Neural cell (in vitro differentiated cells): Measurements from ENCODE around the gene IYD. TPM values are rescaled to one million over a fixed set of nuclear protein-coding genes. Genes with fewer than 3 reads are reported as not detected.

Experiments used
- H2AFZ ChIP-seq: fragments of 200-600, 300-800 bp; sonication (generic), shearing (Covaris generic); 2 replicates; pipeline ENCODE4 v1.6.0; 2014; ENCODE audit warnings: low read depth, mild to moderate bottlenecking, antibody characterized with exemption, low read length, moderate library complexity
- H3F3A ChIP-seq: fragments of 200-600 bp; shearing (Covaris generic); 2 replicates; pipeline ENCODE4 v1.6.1; 2016; ENCODE audit warnings: mild to moderate bottlenecking, moderate library complexity, mixed read lengths, antibody characterized with exemption, low read length; ENCODE audit not compliant: insufficient read depth, poor library complexity, severe bottlenecking
- H3K27ac ChIP-seq: fragments of 200-600, 300-800 bp; sonication (generic), shearing (Covaris generic); 2 replicates; pipeline ENCODE4 v1.5.1; 2014; ENCODE audit warnings: mild to moderate bottlenecking, low read length, moderate library complexity
- H3K27me3 ChIP-seq: fragments of 300-800, 200-600 bp; sonication (generic), shearing (Covaris generic); 2 replicates; pipeline ENCODE4 v1.6.0; 2014; ENCODE audit warnings: mild to moderate bottlenecking, low read depth, low read length, moderate library complexity; ENCODE audit not compliant: insufficient read depth
- H3K36me3 ChIP-seq: fragments of 300-800, 200-600 bp; sonication (generic), shearing (Covaris generic); 2 replicates; pipeline ENCODE4 v1.5.1; 2014; ENCODE audit warnings: mild to moderate bottlenecking, antibody characterized with exemption, low read length, moderate library complexity; ENCODE audit not compliant: insufficient read depth
- H3K4me2 ChIP-seq: fragments of 300-800, 200-600 bp; sonication (generic), shearing (Covaris generic); 2 replicates; pipeline ENCODE4 v1.6.0; 2014; ENCODE audit warnings: mild to moderate bottlenecking, low read length
- H3K4me3 ChIP-seq: fragments of 300-800, 200-600 bp; sonication (generic), shearing (Covaris generic); 2 replicates; pipeline ENCODE4 v1.5.1; 2014; ENCODE audit warnings: mild to moderate bottlenecking, low read length, moderate library complexity
- H3K79me2 ChIP-seq: fragments of 200-600 bp; shearing (Covaris generic); replicated peaks from 2 replicates; pipeline ENCODE4 v1.6.0; 2014; ENCODE audit warnings: mild to moderate bottlenecking, low read length, moderate library complexity; ENCODE audit not compliant: insufficient read depth
- H3K9ac ChIP-seq: fragments of 300-800, 200-600 bp; sonication (generic), shearing (Covaris generic); 2 replicates; pipeline ENCODE4 v1.6.1; 2016; ENCODE audit warnings: mild to moderate bottlenecking, low read length, mixed read lengths
- H3K9me2 ChIP-seq: fragments of 200-600 bp; shearing (Covaris generic); 2 replicates; pipeline ENCODE4 v1.6.1; 2016; ENCODE audit warnings: mild to moderate bottlenecking, low read length, mixed read lengths; ENCODE audit not compliant: insufficient read depth
- H3K9me3 ChIP-seq: fragments of 200-600, 300-800 bp; sonication (generic), shearing (Covaris generic); 2 replicates; pipeline ENCODE4 v1.6.1; 2016; ENCODE audit warnings: mild to moderate bottlenecking, mixed run types, low read length, moderate library complexity, mixed read lengths
- H4K20me1 ChIP-seq: fragments of 200-600 bp; shearing (Covaris generic); 2 replicates; pipeline ENCODE4 v1.6.1; 2016; ENCODE audit warnings: mild to moderate bottlenecking, mixed run types; ENCODE audit not compliant: insufficient read depth
- CTCF ChIP-seq: fragments of 450-650 bp; IDR thresholded peaks from 2 replicates; pipeline ENCODE4 v1.5.1; 2014; ENCODE audit warnings: antibody characterized with exemption, mild to moderate bottlenecking, moderate library complexity; ENCODE audit not compliant: poor library complexity, severe bottlenecking
- EP300 ChIP-seq: fragments of 450-650 bp; conservative IDR thresholded peaks from 2 replicates; pipeline ENCODE4 v1.6.1; 2014; ENCODE audit warnings: antibody characterized with exemption, mild to moderate bottlenecking, moderate library complexity; ENCODE audit not compliant: poor library complexity, severe bottlenecking
- EZH2 ChIP-seq: fragments of 200-600, 300-800 bp; shearing (Covaris generic), sonication (generic); IDR thresholded peaks from 2 replicates; pipeline ENCODE4 v1.6.1; 2014; ENCODE audit warnings: antibody characterized with exemption, low read length, borderline replicate concordance, mild to moderate bottlenecking; ENCODE audit not compliant: insufficient read depth, poor library complexity, severe bottlenecking
- MXI1 ChIP-seq: fragments of 450-650 bp; conservative IDR thresholded peaks from 2 replicates; pipeline ENCODE4 v1.6.1; 2014; ENCODE audit warnings: antibody characterized with exemption, mild to moderate bottlenecking; ENCODE audit not compliant: poor library complexity, severe bottlenecking
- POLR2AphosphoS5 ChIP-seq: IDR thresholded peaks from 2 replicates; pipeline ENCODE4 v1.6.1; 2012
- RAD21 ChIP-seq: fragments of 450-650 bp; conservative IDR thresholded peaks from 2 replicates; pipeline ENCODE4 v1.6.1; 2014; ENCODE audit warnings: antibody characterized with exemption, mild to moderate bottlenecking, moderate library complexity
- REST ChIP-seq: IDR thresholded peaks from 2 replicates; pipeline ENCODE4 v1.6.1; 2012; ENCODE audit warnings: borderline replicate concordance
- SMC3 ChIP-seq: fragments of 450-650 bp; conservative IDR thresholded peaks from 2 replicates; pipeline ENCODE4 v1.6.1; 2014; ENCODE audit warnings: antibody characterized with exemption, mild to moderate bottlenecking, moderate library complexity; ENCODE audit not compliant: poor library complexity
- TAF1 ChIP-seq: IDR thresholded peaks from 2 replicates; pipeline ENCODE4 v1.6.1; 2012; ENCODE audit warnings: low read depth
- polyA plus RNA-seq: library from polyadenylated mRNA; depleted of rRNA; stranded (reverse); fragments of >200 nt; gene quantifications from 2 replicates; pipeline ENCODE4 v1.2.3, GENCODE V29; 2014

IYD gene
- polyA plus RNA-seq, 1 donor from 2014 or later: not detected

- H3K4me3 ChIP-seq: no peak overlapping the region
- H3K27me3 ChIP-seq: no peaks in the 10 kb centered on the region
- H3K4me2 ChIP-seq: no peak overlapping the region
- H3K79me2 ChIP-seq: no peaks in the 10 kb centered on the region
- H3F3A ChIP-seq: no peaks in the 10 kb centered on the region
- no peaks in the 10 kb centered on the region for H4K20me1 ChIP-seq
- H3K9me2 ChIP-seq: no peaks in the 10 kb centered on the region
- no peak overlapping the region for H3K27ac ChIP-seq
- no peak for TF ChIP-seq EZH2
- TF ChIP-seq SMC3: no peak
- TF ChIP-seq CTCF: no peak
- no peak for TF ChIP-seq TAF1
- TF ChIP-seq REST: no peak
- no peak for TF ChIP-seq RAD21
- TF ChIP-seq EP300: no peak
- TF ChIP-seq POLR2AphosphoS5: no peak
- TF ChIP-seq MXI1: no peak
- H2AFZ ChIP-seq: no peak overlapping the region
- no peaks in the 10 kb centered on the region for H3K9me3 ChIP-seq
- H3K36me3 ChIP-seq: no peaks in the 10 kb centered on the region
- H3K9ac ChIP-seq: no peak overlapping the region
Measured at GRCh38 chr6:150349546-150349945, 19.3 kb upstream of the IYD start.

- no peaks in the 10 kb centered on the region for H4K20me1 ChIP-seq
- no peak overlapping the region for H3K4me2 ChIP-seq
- no peak overlapping the region for H3K4me3 ChIP-seq
- no peak for TF ChIP-seq RAD21
- no peaks in the 10 kb centered on the region for H3K9me3 ChIP-seq
- H3K9me2 ChIP-seq: no peaks in the 10 kb centered on the region
- H3K9ac ChIP-seq: no peak overlapping the region
- H3K27ac ChIP-seq: no peak overlapping the region
- H3K79me2 ChIP-seq: no peaks in the 10 kb centered on the region
- no peak overlapping the region for H2AFZ ChIP-seq
- no peaks in the 10 kb centered on the region for H3K36me3 ChIP-seq
- H3F3A ChIP-seq: no peaks in the 10 kb centered on the region
- no peaks in the 10 kb centered on the region for H3K27me3 ChIP-seq
Measured at GRCh38 chr6:150352321-150353296, 16.2 kb upstream of the IYD start.
